Spinal cord (tissue), 10 donors: Measurements from ENCODE around the gene LPAR5. TPM values are rescaled to one million over a fixed set of nuclear protein-coding genes. Genes with fewer than 3 reads are reported as not detected.

Source experiments
- DNase-seq, 6 donors: peaks; one replicate each; pipeline versions ENCODE4 v3.0.0 to v3.0.0-alpha.2; 2013 to 2015; ENCODE audit warnings: low spot score in 6 of 6, low read depth in 4 of 6
- H3K27ac ChIP-seq: one replicate; pipeline ENCODE4 v1.5.1; 2013; ENCODE audit warnings: low read depth, low read length, control low read depth
- H3K27me3 ChIP-seq: one replicate; pipeline ENCODE4 v1.6.1; 2013; ENCODE audit warnings: low read length; ENCODE audit not compliant: control insufficient read depth, insufficient read depth
- H3K36me3 ChIP-seq: one replicate; pipeline ENCODE4 v1.6.1; 2013; ENCODE audit warnings: low read length; ENCODE audit not compliant: control insufficient read depth, insufficient read depth
- H3K4me1 ChIP-seq: one replicate; pipeline ENCODE4 v1.6.1; 2013; ENCODE audit warnings: low read length; ENCODE audit not compliant: control insufficient read depth, insufficient read depth
- H3K4me3 ChIP-seq: one replicate; pipeline ENCODE4 v1.5.1; 2013; ENCODE audit warnings: low read depth, low read length, control low read depth
- H3K9me3 ChIP-seq: one replicate; pipeline ENCODE4 v1.6.1; 2013; ENCODE audit warnings: low read length; ENCODE audit not compliant: control insufficient read depth, insufficient read depth
- WGBS: methylation state at CpG from one replicate; pipeline ENCODE4 v1.1.5; 2013; ENCODE audit warnings: missing lambda C conversion rate; ENCODE audit not compliant: insufficient coverage; 5-methylcytosine and 5-hydroxymethylcytosine counted together
- polyA plus RNA-seq, 2 donors: library from polyadenylated mRNA; unstranded; fragments of 120-200 nt; gene quantifications; one replicate each; pipeline ENCODE4 v1.2.1, GENCODE V29; 2013; ENCODE audit not compliant: insufficient read length in 2 of 2
- total RNA-seq, 2 donors: library from RNA; depleted of rRNA in 1 of 2; stranded (reverse); fragments of 120-200 nt in 1 of 2; fragments of >200 nt in 1 of 2; gene quantifications; one replicate each; pipeline versions ENCODE4 v1.2.3 to v1.2.4, GENCODE V29; 2013 to 2014
- donor health status: healthy.

LPAR5 gene
- total and polyA plus RNA-seq, 4 donors: 2.5 to 9.1 (median 4.7) TPM

GRCh38 chr12:6612652-6613014 lies 23.1 kb downstream of the LPAR5 start:
- Histone ChIP-seq H3K4me3 (peak overlapping the region; percentile 9), H3K36me3 (no peaks in the 10 kb centered on the region), H3K4me1 (peaks cover 30% of the 10 kb centered on the region), H3K27me3 (no peaks in the 10 kb centered on the region), H3K27ac (peak overlapping the region; percentile 94), H3K9me3 (no peaks in the 10 kb centered on the region)
- 21% methylated on average over 7 of the region's 7 CpGs for WGBS
- no peak for DNase-seq

- no peak for DNase-seq
- no peaks in the 10 kb centered on the region for H3K36me3 ChIP-seq
- H3K27me3 ChIP-seq: no peaks in the 10 kb centered on the region
- no peaks in the 10 kb centered on the region for H3K9me3 ChIP-seq
- H3K4me3 ChIP-seq: no peak overlapping the region
- peak overlapping the region; percentile 94 for H3K27ac ChIP-seq
- 72% methylated on average over 5 of the region's 6 CpGs for WGBS
- peaks cover 30% of the 10 kb centered on the region for H3K4me1 ChIP-seq
Measured at GRCh38 chr12:6612247-6612646, 23.5 kb downstream of the LPAR5 start.

- H3K4me3 ChIP-seq: no peak overlapping the region
- peaks cover 47% of the 10 kb centered on the region for H3K4me1 ChIP-seq
- no peaks in the 10 kb centered on the region for H3K9me3 ChIP-seq
- peak overlapping the region; percentile 95 for H3K27ac ChIP-seq
- WGBS: 80% methylated on average over 7 of the region's 8 CpGs
- DNase-seq: no peak
- H3K27me3 ChIP-seq: no peaks in the 10 kb centered on the region
- H3K36me3 ChIP-seq: peaks cover 11% of the 10 kb centered on the region
Measured at GRCh38 chr12:6608592-6609281, 27.0 kb downstream of the LPAR5 start.

DNA sequence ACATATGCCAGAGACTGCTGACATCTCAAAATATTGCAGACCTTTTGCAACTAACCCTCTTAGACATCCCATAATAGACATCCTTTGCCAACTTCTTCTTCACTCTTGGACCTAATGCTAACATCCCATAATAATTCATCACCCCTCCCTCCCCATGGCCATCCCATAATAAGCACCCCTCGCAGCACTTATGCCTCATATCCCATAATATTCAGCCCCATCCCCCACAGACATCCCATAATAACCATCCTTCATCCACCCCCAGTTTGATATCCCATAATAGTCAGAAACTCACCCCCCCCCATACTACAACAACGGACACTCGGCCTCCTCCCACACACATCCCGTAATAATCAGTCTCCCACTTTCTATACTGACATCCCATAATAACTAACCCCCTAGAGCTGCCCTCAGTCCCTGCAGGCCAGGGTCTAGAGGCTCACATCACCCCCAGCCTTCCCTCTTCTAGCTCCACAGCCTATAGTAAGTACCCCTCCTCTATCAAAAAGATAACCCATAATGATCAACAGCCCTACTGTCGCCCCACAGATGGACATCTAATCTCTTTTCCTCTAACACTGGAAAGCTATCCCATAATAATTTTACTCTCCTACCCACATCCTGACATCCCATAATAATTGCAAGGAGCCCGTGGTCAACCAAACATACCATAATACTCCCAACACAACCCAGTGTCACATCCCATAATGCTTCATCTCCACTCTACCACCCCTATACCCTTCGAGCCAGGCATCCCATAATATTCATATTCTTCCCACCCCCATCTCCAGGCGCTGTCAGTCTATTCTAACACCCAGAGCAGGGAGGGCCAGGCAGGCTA lies 27.8 kb downstream of the LPAR5 start:
- DNase-seq: peak in 1 of 6 donors; percentile 89
- peaks cover 45% of the 10 kb centered on the region for H3K4me1 ChIP-seq
- H3K36me3 ChIP-seq: peaks cover 17% of the 10 kb centered on the region
- H3K4me3 ChIP-seq: no peak overlapping the region
- no peaks in the 10 kb centered on the region for H3K27me3 ChIP-seq
- peak overlapping the region; percentile 95 for H3K27ac ChIP-seq
- WGBS: 22% methylated on average over 8 of the region's 8 CpGs
- no peaks in the 10 kb centered on the region for H3K9me3 ChIP-seq

DNA sequence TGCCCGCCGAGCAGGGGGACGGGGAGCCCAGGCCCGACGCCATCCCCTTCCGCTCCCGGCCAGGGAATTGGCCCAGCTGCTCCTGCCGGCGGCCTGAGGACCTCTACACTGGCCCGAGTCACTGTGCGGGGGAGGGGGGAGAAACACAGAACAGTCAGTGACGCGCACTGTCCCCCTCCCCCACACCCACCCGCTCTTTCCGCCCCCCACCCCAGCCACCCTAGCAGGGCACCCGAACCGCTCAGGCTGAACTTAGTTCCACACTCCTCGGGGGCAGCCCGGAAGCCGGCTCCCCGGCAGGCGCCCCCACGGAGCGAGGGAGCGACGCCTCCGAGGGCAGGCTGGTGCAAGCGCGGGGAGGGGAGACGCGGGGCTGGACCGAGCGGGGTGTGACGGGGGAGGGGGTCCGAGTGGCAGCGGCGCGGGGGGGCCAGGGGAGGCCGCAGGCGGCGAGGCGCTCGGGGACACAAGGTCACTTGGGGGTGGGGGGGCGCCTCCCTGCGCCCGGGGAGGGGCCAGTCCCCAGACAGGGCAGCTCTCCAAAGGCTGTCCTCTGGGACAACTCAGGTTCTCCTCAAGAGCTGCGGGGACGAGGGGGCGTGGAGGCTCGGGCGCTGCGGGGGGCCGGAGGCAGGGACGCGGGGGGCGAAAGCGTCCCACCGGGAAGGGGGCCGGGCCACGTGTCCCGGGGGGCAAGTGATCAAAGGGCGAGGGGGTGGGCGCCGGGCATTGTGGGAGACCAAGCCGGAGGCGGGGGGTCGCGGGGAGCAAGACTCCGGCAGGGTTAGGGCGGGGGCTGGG lies 29.2 kb downstream of the LPAR5 start:
- WGBS: under 1% methylated on average over 58 of the region's 70 CpGs
- H3K27me3 ChIP-seq: no peaks in the 10 kb centered on the region
- no peaks in the 10 kb centered on the region for H3K9me3 ChIP-seq
- peaks cover 31% of the 10 kb centered on the region for H3K36me3 ChIP-seq
- H3K4me1 ChIP-seq: peaks cover 42% of the 10 kb centered on the region
- H3K4me3 ChIP-seq: peak overlapping the region; percentile 83
- DNase-seq: peak in 2 of 6 donors; percentile 62 to 72
- H3K27ac ChIP-seq: peak overlapping the region; percentile 95

DNA sequence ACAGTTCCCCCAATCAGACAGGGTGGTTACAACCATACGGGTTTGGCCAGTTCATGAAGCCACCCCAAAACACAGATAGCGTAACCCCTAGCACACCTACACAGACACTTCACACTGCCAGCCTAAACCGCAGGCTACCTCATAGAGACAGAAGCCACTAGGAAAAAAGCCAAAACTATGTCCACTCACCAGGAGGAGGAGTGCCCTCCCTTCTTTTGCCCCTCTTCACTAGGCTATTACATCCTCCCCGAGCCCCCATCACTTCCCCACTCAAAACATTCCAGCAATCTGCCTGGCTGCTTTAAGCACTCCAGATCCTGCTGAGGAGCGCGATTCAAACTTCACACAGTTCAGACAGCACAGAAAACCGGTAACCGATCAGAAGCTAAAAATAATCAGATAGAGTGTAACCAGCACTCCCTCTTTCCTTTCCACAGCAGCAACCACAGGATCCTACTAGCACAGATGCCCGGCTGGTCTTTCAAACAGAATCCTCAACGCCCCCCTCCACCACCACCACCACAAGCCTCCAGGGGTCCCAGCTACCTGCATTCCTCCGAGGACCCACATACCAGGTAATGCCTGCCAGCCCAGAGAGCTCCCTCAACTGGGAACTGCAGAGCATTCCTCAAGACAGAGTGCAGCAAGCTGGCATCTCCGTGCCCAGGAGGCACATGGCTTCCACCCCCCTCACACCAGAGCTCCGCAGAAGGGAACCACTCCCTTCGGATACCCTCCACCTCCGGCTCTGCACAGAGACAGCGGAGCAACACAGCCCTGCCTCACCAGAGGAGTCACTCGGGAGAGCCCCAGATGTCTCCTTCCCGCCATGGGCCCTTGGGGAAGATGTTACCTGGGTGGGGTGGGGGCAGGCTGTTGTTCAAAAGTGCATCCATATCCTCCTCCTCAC lies 30.1 kb downstream of the LPAR5 start:
- Histone ChIP-seq H3K4me3 (peak overlapping the region; percentile 83), H3K36me3 (peaks cover 40% of the 10 kb centered on the region), H3K4me1 (peaks cover 39% of the 10 kb centered on the region), H3K9me3 (no peaks in the 10 kb centered on the region), H3K27ac (peak overlapping the region; percentile 80), H3K27me3 (no peaks in the 10 kb centered on the region)
- peak in 2 of 6 donors; percentile 44 to 48 for DNase-seq
- WGBS: 8% methylated on average over 12 of the region's 18 CpGs

GRCh38 chr12:6604259-6605029 lies 31.3 kb downstream of the LPAR5 start:
- no peaks in the 10 kb centered on the region for H3K9me3 ChIP-seq
- DNase-seq: no peak
- no peaks in the 10 kb centered on the region for H3K27me3 ChIP-seq
- WGBS: 51% methylated on average over 6 of the region's 6 CpGs
- H3K27ac ChIP-seq: no peak overlapping the region
- peak overlapping the region; percentile 83 for H3K4me3 ChIP-seq
- H3K4me1 ChIP-seq: peaks cover 39% of the 10 kb centered on the region
- peaks cover 52% of the 10 kb centered on the region for H3K36me3 ChIP-seq

DNA sequence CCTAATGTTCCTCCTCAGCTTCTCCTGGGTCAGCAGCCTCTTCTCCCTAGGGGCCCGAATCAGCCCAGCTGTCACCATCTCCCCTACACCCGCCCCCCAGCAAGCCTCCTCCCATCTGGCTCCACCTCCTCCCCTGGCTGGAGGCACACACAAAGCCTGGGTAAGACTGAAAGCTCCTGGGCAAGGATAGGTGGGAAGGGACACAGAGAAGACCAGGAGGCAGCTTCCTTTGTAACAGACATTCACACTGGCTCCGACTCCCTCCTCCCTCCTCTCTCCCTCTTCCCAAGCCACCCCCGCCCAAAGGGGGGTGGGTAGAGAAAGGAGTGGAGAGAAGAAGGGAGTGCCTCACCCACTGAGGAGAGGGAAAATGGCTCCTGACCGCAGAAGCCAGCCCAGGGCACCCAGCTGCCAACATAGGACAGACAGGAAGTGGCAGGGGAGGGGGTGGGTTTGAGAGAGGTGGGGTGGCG lies 32.6 kb downstream of the LPAR5 start:
- Histone ChIP-seq H3K4me1 (peaks cover 39% of the 10 kb centered on the region), H3K36me3 (peaks cover 63% of the 10 kb centered on the region)
- DNase-seq: peak in 1 of 6 donors; percentile 52

More for the DNA sequence above, 32.6 kb downstream of the LPAR5 start:
- WGBS: no CpG with 5 or more reads among the region's 6 CpGs
- Histone ChIP-seq H3K4me3 (no peak overlapping the region), H3K27me3 (no peaks in the 10 kb centered on the region), H3K9me3 (no peaks in the 10 kb centered on the region), H3K27ac (no peak overlapping the region)
